Fibroblast of the conjunctiva (primary cell): Measurements from ENCODE around the gene MED27.

Experiments
- DNase-seq: peaks from one replicate; pipeline ENCODE4 v3.0.0-alpha.2; 2010; ENCODE audit warnings: low read depth

Gene MED27

GRCh38 chr9:131995382-131995781 lies 84.3 kb downstream of the MED27 start:
- no peak for DNase-seq

GRCh38 chr9:131994364-131995125 lies 85.1 kb downstream of the MED27 start:
- DNase-seq: no peak

GRCh38 chr9:131992906-131993657 lies 86.6 kb downstream of the MED27 start:
- DNase-seq: no peak

GRCh38 chr9:131987232-131987631 lies 92.4 kb downstream of the MED27 start:
- no peak for DNase-seq

GRCh38 chr9:131986576-131986975 lies 93.1 kb downstream of the MED27 start:
- no peak for DNase-seq

GRCh38 chr9:131986089-131986488 lies 93.6 kb downstream of the MED27 start:
- no peak for DNase-seq

GRCh38 chr9:131984564-131984963 lies 95.1 kb downstream of the MED27 start:
- no peak for DNase-seq

GRCh38 chr9:131982671-131983239 lies 96.9 kb downstream of the MED27 start:
- DNase-seq: no peak

- no peak for DNase-seq
Observed at GRCh38 chr9:131982102-131982501, 97.6 kb downstream of the MED27 start.

GRCh38 chr9:131981116-131981776 lies 98.4 kb downstream of the MED27 start:
- DNase-seq: no peak

GRCh38 chr9:131980267-131981016 lies 99.2 kb downstream of the MED27 start:
- DNase-seq: no peak

GRCh38 chr9:131977109-131977838 lies 102.4 kb downstream of the MED27 start:
- DNase-seq: no peak

- DNase-seq: no peak
Observed at GRCh38 chr9:131976157-131977108, 103.2 kb downstream of the MED27 start.

- DNase-seq: no peak
Observed at GRCh38 chr9:131972889-131973288, 106.8 kb downstream of the MED27 start.

GRCh38 chr9:131971482-131972074 lies 108.1 kb downstream of the MED27 start:
- DNase-seq: no peak

- no peak for DNase-seq
Observed at GRCh38 chr9:131969469-131969989, 110.1 kb downstream of the MED27 start.

GRCh38 chr9:131968632-131969031 lies 111.0 kb downstream of the MED27 start:
- DNase-seq: no peak

GRCh38 chr9:131965841-131966240 lies 113.8 kb downstream of the MED27 start:
- no peak for DNase-seq

- no peak for DNase-seq
Observed at GRCh38 chr9:131965103-131965502, 114.6 kb downstream of the MED27 start.
